Fibroblast of lung (primary cell): ENCODE results near the gene SLC31A1. TPM values are rescaled to one million over a fixed set of nuclear protein-coding genes. Genes with fewer than 3 reads are reported as not detected.

ENCODE experiments used
- DNase-seq, 2 donors: peaks; one replicate each; pipeline versions ENCODE4 v3.0.0 to v3.0.0-alpha.2; 2010; ENCODE audit warnings: low read depth in 2 of 2
- H2AFZ ChIP-seq: 2 replicates; pipeline ENCODE4 v1.5.1; 2012; ENCODE audit warnings: low read length, control low read depth, inconsistent platforms
- H3K27ac ChIP-seq: 2 replicates; pipeline ENCODE4 v1.5.1; 2011; ENCODE audit warnings: low read length, control low read depth; ENCODE audit not compliant: insufficient read depth
- H3K27me3 ChIP-seq: 2 replicates; pipeline ENCODE4 v1.5.1; 2011; ENCODE audit warnings: mild to moderate bottlenecking, low read length; ENCODE audit not compliant: control insufficient read depth, insufficient read depth
- H3K36me3 ChIP-seq: 2 replicates; pipeline ENCODE4 v1.5.1; 2011; ENCODE audit warnings: low read length; ENCODE audit not compliant: control insufficient read depth, insufficient read depth
- H3K4me1 ChIP-seq: 2 replicates; pipeline ENCODE4 v1.5.1; 2011; ENCODE audit warnings: low read length; ENCODE audit not compliant: control insufficient read depth, insufficient read depth; ENCODE audit errors: extremely low read depth
- H3K4me2 ChIP-seq: 2 replicates; pipeline ENCODE4 v1.5.1; 2011; ENCODE audit warnings: low read length, control low read depth; ENCODE audit not compliant: insufficient read depth; ENCODE audit errors: extremely low read depth
- H3K4me3 ChIP-seq, 4 experiments: fragments of 200-600 bp in 1 of 4; sonication (generic) in 1 of 4; replicated peaks in 1 of 4; 2 replicates each; pipeline ENCODE4 v1.5.1; 2011 to 2016; ENCODE audit warnings: low read length in 4 of 4, low read depth in 3 of 4, mild to moderate bottlenecking in 3 of 4, control low read depth in 2 of 4, inconsistent platforms in 1 of 4, mixed read lengths in 1 of 4; ENCODE audit not compliant: insufficient read depth in 1 of 4; ENCODE audit errors: control extremely low read depth in 1 of 4
- H3K79me2 ChIP-seq: 2 replicates; pipeline ENCODE4 v1.5.1; 2012; ENCODE audit warnings: mild to moderate bottlenecking, low read length, inconsistent platforms; ENCODE audit not compliant: control insufficient read depth, insufficient read depth
- H3K9ac ChIP-seq: 2 replicates; pipeline ENCODE4 v1.5.1; 2011; ENCODE audit warnings: mild to moderate bottlenecking, low read length, control low read depth; ENCODE audit not compliant: insufficient read depth
- H3K9me3 ChIP-seq: 2 replicates; pipeline ENCODE4 v1.5.1; 2012; ENCODE audit warnings: low read depth, low read length; ENCODE audit not compliant: control insufficient read depth, insufficient read depth
- H4K20me1 ChIP-seq: 2 replicates; pipeline ENCODE4 v1.5.1; 2011; ENCODE audit warnings: low read length; ENCODE audit not compliant: control insufficient read depth, insufficient read depth; ENCODE audit errors: extremely low read depth
- CTCF ChIP-seq, 2 donors: IDR thresholded peaks in 1 of 2; conservative IDR thresholded peaks in 1 of 2; 1 replicate in 1 of 2; 2 replicates in 1 of 2; pipeline ENCODE4 v1.5.1; 2011 to 2012; ENCODE audit warnings: low read length in 2 of 2, control low read depth in 1 of 2, inconsistent platforms in 1 of 2, low read depth in 1 of 2, mild to moderate bottlenecking in 1 of 2
- EZH2 ChIP-seq: IDR thresholded peaks from 2 replicates; pipeline ENCODE4 v1.5.1; 2012; ENCODE audit warnings: low read length, control low read depth, mild to moderate bottlenecking; ENCODE audit errors: missing control alignments
- polyA plus RNA-seq, 2 donors: library from polyadenylated mRNA; depleted of rRNA in 1 of 2; stranded (reverse) in 1 of 2; unstranded in 1 of 2; fragments of >200 nt; gene quantifications; 2 replicates each; pipeline ENCODE4 v1.2.1, GENCODE V29; 2011 to 2012; ENCODE audit warnings: missing spikeins in 1 of 2
- total RNA-seq: library from RNA; depleted of rRNA; stranded (reverse); fragments of >200 nt; gene quantifications from 2 replicates; pipeline ENCODE4 v1.2.1, GENCODE V29; 2014

The SLC31A1 gene
- total and polyA plus RNA-seq, 2 donors (not counting 1 experiment from before 2014, with no cell fraction given): 33.0 to 44.4 TPM

- no peak overlapping the region for H3K27ac ChIP-seq
- TF ChIP-seq EZH2 (no peak), CTCF (conservative IDR thresholded peaks at IDR 0.05 in 1 of 2, IDR thresholded peaks at IDR 0.05 in 1 of 2; ENCODE audit: low read depth in 1 of 2, low read length in 2 of 2) (no peak)
- no peak overlapping the region for H3K4me2 ChIP-seq
- peaks cover 7% of the 10 kb centered on the region for H3K36me3 ChIP-seq
- no peak overlapping the region for H2AFZ ChIP-seq
- H3K4me3 ChIP-seq: no peak overlapping the region
- no peaks in the 10 kb centered on the region for H3K27me3 ChIP-seq
- H3K9ac ChIP-seq: no peak overlapping the region
- H3K9me3 ChIP-seq: no peaks in the 10 kb centered on the region
- peaks cover 11% of the 10 kb centered on the region for H3K4me1 ChIP-seq
- no peaks in the 10 kb centered on the region for H3K79me2 ChIP-seq
- peak in 1 of 2 donors; percentile 28 for DNase-seq
- no peaks in the 10 kb centered on the region for H4K20me1 ChIP-seq
These were observed 36.1 kb upstream of the SLC31A1 start for GRCh38 chr9:113185271-113185670.

GRCh38 chr9:113186137-113186755, 35.1 kb upstream of the SLC31A1 start:
- TF ChIP-seq CTCF (conservative IDR thresholded peaks at IDR 0.05 in 1 of 2, IDR thresholded peaks at IDR 0.05 in 1 of 2; ENCODE audit: low read depth in 1 of 2, low read length in 2 of 2) (no peak), EZH2 (no peak)

DNA sequence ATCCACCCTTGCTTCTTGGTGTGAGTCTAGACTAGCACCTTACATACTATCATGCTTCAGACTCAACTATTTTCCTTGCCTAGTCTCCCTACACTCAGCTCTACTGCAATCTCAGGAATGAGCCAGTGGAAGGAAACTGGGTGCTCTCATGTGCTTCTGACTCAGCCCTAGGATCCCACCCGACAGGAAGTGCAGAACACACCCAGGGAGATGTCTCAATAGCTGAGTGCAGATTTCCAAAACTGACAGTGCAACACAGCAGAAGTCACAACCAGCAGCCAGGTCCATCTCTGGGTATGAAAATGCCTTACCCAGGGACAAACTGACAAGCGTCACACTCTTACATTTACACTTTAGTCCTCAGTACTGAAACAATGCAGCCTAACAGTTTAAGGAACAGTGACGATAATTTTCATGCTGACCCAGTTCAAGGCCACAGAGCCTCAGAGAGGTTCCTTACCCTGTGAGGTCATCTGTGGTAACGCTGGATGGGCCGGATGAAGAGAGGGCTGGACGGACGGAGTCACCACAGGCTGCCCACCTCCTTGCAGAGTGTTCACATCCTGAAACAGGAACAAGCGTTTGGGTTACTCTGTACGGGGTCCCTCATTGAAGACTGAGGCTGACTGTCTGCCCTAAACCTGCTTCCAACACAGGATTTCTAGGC, 33.3 kb upstream of the SLC31A1 start:
- TF ChIP-seq CTCF (conservative IDR thresholded peaks at IDR 0.05 in 1 of 2, IDR thresholded peaks at IDR 0.05 in 1 of 2; ENCODE audit: low read depth in 1 of 2, low read length in 2 of 2) (no peak), EZH2 (no peak)
- Histone ChIP-seq H3K36me3 (peaks cover 6% of the 10 kb centered on the region), H4K20me1 (no peaks in the 10 kb centered on the region), H3K4me3 (peak overlapping the region in 2 of 4 experiments; percentile 20 to 37), H3K9me3 (no peaks in the 10 kb centered on the region), H3K9ac (no peak overlapping the region), H3K79me2 (no peaks in the 10 kb centered on the region), H3K27me3 (no peaks in the 10 kb centered on the region), H3K4me2 (peak overlapping the region; percentile 19), H2AFZ (peak overlapping the region; percentile 49), H3K27ac (peak overlapping the region; percentile 75), H3K4me1 (peaks cover 11% of the 10 kb centered on the region)
- DNase-seq: peak; percentile 92 to 94

More at GRCh38 chr9:113186137-113186755, 35.1 kb upstream of the SLC31A1 start:
- Histone ChIP-seq H3K36me3 (peaks cover 6% of the 10 kb centered on the region), H4K20me1 (no peaks in the 10 kb centered on the region), H3K4me3 (no peak overlapping the region), H3K4me1 (peaks cover 11% of the 10 kb centered on the region), H3K27me3 (no peaks in the 10 kb centered on the region), H3K79me2 (no peaks in the 10 kb centered on the region), H3K9me3 (no peaks in the 10 kb centered on the region), H3K9ac (no peak overlapping the region), H3K27ac (no peak overlapping the region), H3K4me2 (no peak overlapping the region), H2AFZ (no peak overlapping the region)
- DNase-seq: no peak
